IMR-90 (cell line): Measurements from ENCODE around the gene ABHD16A. TPM values are rescaled to one million over a fixed set of nuclear protein-coding genes. Genes with fewer than 3 reads are reported as not detected.

Experiments
- ATAC-seq: fragments of 200-7000 bp; cut with Tn5 transposase; 2 replicates; pipeline ENCODE4 v1.9.1; 2020; ENCODE audit warnings: low read depth, mild to moderate bottlenecking, moderate library complexity
- BruUV-seq: library from RNA; stranded (reverse); fragments of 400-500 nt; replicated peaks from 2 replicates; lab custom pipeline; 2021; lab: Mats Ljungman, UMichigan
- CTCF ChIA-PET: fragments of 300-600 bp; formaldehyde crosslinking; extraction: SDS; loops from one replicate; lab custom pipeline; 2021; ENCODE audit warnings: antibody characterized with exemption; lab: Yijun Ruan, JAX
- POLR2A ChIA-PET: fragments of 300-600 bp; sonication (Branson Sonifier 250); formaldehyde crosslinking; loops from one replicate; lab custom pipeline; 2022; ENCODE audit warnings: antibody characterized with exemption; ENCODE audit not compliant: unreplicated experiment; lab: Charles Lee
- DNase-seq: peaks from one replicate; pipeline ENCODE4 v3.0.0; 2013
- H2AFZ ChIP-seq: replicated peaks from 2 replicates; pipeline ENCODE3; 2013; ENCODE audit warnings: low read length, mild to moderate bottlenecking; ENCODE audit not compliant: poor library complexity
- H2AK5ac ChIP-seq: 2 replicates; pipeline ENCODE4 v1.6.1; 2013; ENCODE audit warnings: low read depth, low read length, inconsistent platforms
- H2AK9ac ChIP-seq: replicated peaks from 2 replicates; pipeline ENCODE3; 2013; ENCODE audit warnings: mild to moderate bottlenecking, low read depth, low read length, moderate library complexity; ENCODE audit not compliant: poor library complexity
- H2BK120ac ChIP-seq: 2 replicates; pipeline ENCODE4 v1.6.1; 2013; ENCODE audit warnings: low read depth, low read length, inconsistent platforms
- H2BK15ac ChIP-seq: 3 replicates; pipeline ENCODE4 v1.6.1; 2013; ENCODE audit warnings: low read depth, low read length, inconsistent platforms
- H2BK20ac ChIP-seq: 2 replicates; pipeline ENCODE4 v1.6.1; 2013; ENCODE audit warnings: low read depth, mild to moderate bottlenecking, inconsistent platforms, low read length, moderate library complexity
- H2BK5ac ChIP-seq: 2 replicates; pipeline ENCODE4 v1.6.1; 2013; ENCODE audit warnings: mild to moderate bottlenecking, low read depth, low read length, inconsistent platforms; ENCODE audit not compliant: poor library complexity, severe bottlenecking
- H3K14ac ChIP-seq: replicated peaks from 2 replicates; pipeline ENCODE4 v1.6.1; 2013; ENCODE audit warnings: low read depth, low read length, inconsistent platforms
- H3K18ac ChIP-seq: 2 replicates; pipeline ENCODE4 v1.6.1; 2013; ENCODE audit warnings: low read depth, low read length, control low read depth
- H3K23ac ChIP-seq: 2 replicates; pipeline ENCODE4 v1.6.1; 2013; ENCODE audit warnings: low read depth, low read length, inconsistent platforms
- H3K27ac ChIP-seq: 2 replicates; pipeline ENCODE4 v1.5.1; 2013; ENCODE audit warnings: mild to moderate bottlenecking, control low read depth, low read length; ENCODE audit not compliant: insufficient read depth
- H3K27me3 ChIP-seq: 2 replicates; pipeline ENCODE4 v1.6.1; 2013; ENCODE audit warnings: low read length; ENCODE audit not compliant: control insufficient read depth, insufficient read depth
- H3K36me3 ChIP-seq: 2 replicates; pipeline ENCODE4 v1.6.1; 2013; ENCODE audit warnings: low read length, mixed read lengths; ENCODE audit not compliant: control insufficient read depth, insufficient read depth
- H3K4ac ChIP-seq: 2 replicates; pipeline ENCODE4 v1.6.1; 2013; ENCODE audit warnings: low read depth, low read length, inconsistent platforms
- H3K4me1 ChIP-seq: 2 replicates; pipeline ENCODE4 v1.6.1; 2013; ENCODE audit warnings: low read length, mixed read lengths; ENCODE audit not compliant: control insufficient read depth, insufficient read depth
- H3K4me2 ChIP-seq: 2 replicates; pipeline ENCODE4 v1.6.1; 2013; ENCODE audit warnings: low read depth, mild to moderate bottlenecking, control low read depth, low read length, moderate library complexity
- H3K4me3 ChIP-seq: 2 replicates; pipeline ENCODE4 v1.5.1; 2013; ENCODE audit warnings: low read depth, mild to moderate bottlenecking, control low read depth, low read length, moderate library complexity; ENCODE audit not compliant: insufficient read depth
- H3K56ac ChIP-seq: 2 replicates; pipeline ENCODE4 v1.6.1; 2013; ENCODE audit warnings: low read length, inconsistent platforms; ENCODE audit not compliant: insufficient read depth; ENCODE audit errors: extremely low read depth
- H3K79me1 ChIP-seq, 2 experiments: 2 replicates each; pipeline ENCODE4 v1.6.1; 2013; ENCODE audit warnings: low read length in 2 of 2, inconsistent platforms in 1 of 2, low read depth in 1 of 2
- H3K9ac ChIP-seq: 2 replicates; pipeline ENCODE4 v1.6.1; 2013; ENCODE audit warnings: low read depth, low read length, control low read depth
- H3K9me1 ChIP-seq: 2 replicates; pipeline ENCODE4 v1.6.1; 2013; ENCODE audit warnings: low read length, inconsistent platforms; ENCODE audit not compliant: insufficient read depth
- H3K9me3 ChIP-seq: 2 replicates; pipeline ENCODE4 v1.6.1; 2013; ENCODE audit warnings: low read length; ENCODE audit not compliant: control insufficient read depth, insufficient read depth
- H4K20me1 ChIP-seq: 2 replicates; pipeline ENCODE4 v1.6.1; 2013; ENCODE audit warnings: low read length, inconsistent platforms; ENCODE audit not compliant: insufficient read depth
- H4K5ac ChIP-seq: 2 replicates; pipeline ENCODE4 v1.6.1; 2013; ENCODE audit warnings: mild to moderate bottlenecking, low read depth, low read length, control low read depth
- H4K8ac ChIP-seq, 2 experiments: 2 replicates each; pipeline ENCODE4 v1.6.1; 2013; ENCODE audit warnings: low read depth in 2 of 2, low read length in 2 of 2, control low read depth in 1 of 2, inconsistent platforms in 1 of 2
- H4K91ac ChIP-seq: 2 replicates; pipeline ENCODE4 v1.6.1; 2013; ENCODE audit warnings: low read depth, low read length, inconsistent platforms; ENCODE audit not compliant: insufficient read depth
- BHLHE40 ChIP-seq: fragments of 150-350 bp; IDR thresholded peaks from 2 replicates; pipeline ENCODE4 v1.6.1; 2016; ENCODE audit warnings: mild to moderate bottlenecking, low read depth, low read length
- CEBPB ChIP-seq: IDR thresholded peaks from 2 replicates; pipeline ENCODE4 v1.6.1; 2012; ENCODE audit warnings: low read depth, low read length, improper control_type of control experiment
- CHD1 ChIP-seq: IDR thresholded peaks from 2 replicates; pipeline ENCODE4 v1.6.1; 2012; ENCODE audit warnings: low read depth, low read length, improper control_type of control experiment
- CTCF ChIP-seq: conservative IDR thresholded peaks from 2 replicates; pipeline ENCODE4 v1.5.1; 2012; ENCODE audit warnings: mild to moderate bottlenecking, low read depth, low read length, improper control_type of control experiment
- ELK1 ChIP-seq: fragments of 150-350 bp; IDR thresholded peaks from 2 replicates; pipeline ENCODE4 v1.6.1; 2016; ENCODE audit warnings: low read depth, mild to moderate bottlenecking, low read length, moderate library complexity, borderline replicate concordance
- FOS ChIP-seq: fragments of 150-350 bp; IDR thresholded peaks from 2 replicates; pipeline ENCODE4 v1.6.1; 2016; ENCODE audit warnings: low read depth, low read length
- MAFK ChIP-seq: IDR thresholded peaks from 2 replicates; pipeline ENCODE4 v1.6.1; 2012; ENCODE audit warnings: low read depth, low read length, improper control_type of control experiment
- MAZ ChIP-seq: IDR thresholded peaks from 2 replicates; pipeline ENCODE4 v1.6.1; 2012; ENCODE audit warnings: low read depth, mild to moderate bottlenecking, low read length, improper control_type of control experiment, moderate library complexity, borderline replicate concordance
- MXI1 ChIP-seq: IDR thresholded peaks from 2 replicates; pipeline ENCODE4 v1.6.1; 2012; ENCODE audit warnings: low read depth, mild to moderate bottlenecking, low read length, moderate library complexity, borderline replicate concordance
- NFE2L2 ChIP-seq: fragments of 150-350 bp; IDR thresholded peaks from 2 replicates; pipeline ENCODE4 v1.6.1; 2016; ENCODE audit warnings: low read depth, mild to moderate bottlenecking, low read length
- POLR2A ChIP-seq: IDR thresholded peaks from 2 replicates; pipeline ENCODE4 v1.6.1; 2012; ENCODE audit warnings: mild to moderate bottlenecking, low read depth, low read length
- RAD21 ChIP-seq: IDR thresholded peaks from 2 replicates; pipeline ENCODE4 v1.6.1; 2012; ENCODE audit warnings: low read length, improper control_type of control experiment
- RCOR1 ChIP-seq: IDR thresholded peaks from 2 replicates; pipeline ENCODE4 v1.6.1; 2012; ENCODE audit warnings: mild to moderate bottlenecking, low read length, improper control_type of control experiment; ENCODE audit not compliant: insufficient replicate concordance
- RFX5 ChIP-seq: IDR thresholded peaks from 2 replicates; pipeline ENCODE4 v1.8.0; 2012; ENCODE audit warnings: low read depth, mild to moderate bottlenecking, low read length, moderate library complexity
- SMC3 ChIP-seq: fragments of 150-350 bp; IDR thresholded peaks from 2 replicates; pipeline ENCODE4 v1.6.1; 2016; ENCODE audit warnings: low read depth, mild to moderate bottlenecking, antibody characterized with exemption, low read length, moderate library complexity
- USF2 ChIP-seq: fragments of 150-350 bp; IDR thresholded peaks from 2 replicates; pipeline ENCODE4 v1.6.1; 2017; ENCODE audit warnings: mild to moderate bottlenecking, antibody characterized with exemption, low read length, low read depth
- WGBS, 2 experiments: methylation state at CpG; one replicate each; pipeline versions ENCODE4 v1.1.5 to v1.1.7; 2013; ENCODE audit warnings: missing lambda C conversion rate in 2 of 2; ENCODE audit not compliant: insufficient read length in 1 of 2; ENCODE audit errors: extremely low coverage in 2 of 2; 5-methylcytosine and 5-hydroxymethylcytosine counted together
- dilution Hi-C: fragments of 300-500 bp; cut with HindIII; formaldehyde crosslinking; loops from one replicate; pipeline ENCODE4 v1.14.3; 2018; ENCODE audit warnings: low sequenced_read_pairs; ENCODE audit not compliant: unreplicated experiment
- in situ Hi-C: fragments of 300-500 bp; cut with MboI; formaldehyde crosslinking; loops from 3 replicates; pipeline ENCODE4 v1.14.3; 2019; ENCODE audit warnings: low sequenced_read_pairs, inconsistent platforms, mixed read lengths
- intact Hi-C: fragments of 100-400 bp; cut with micrococcal nuclease; formaldehyde crosslinking; loops from 2 replicates; pipeline ENCODE4 v1.10.0; 2022
- polyA plus RNA-seq, 3 experiments: library from polyadenylated mRNA; depleted of rRNA; stranded (reverse); fragments of >200 nt; gene quantifications; 2 replicates each; pipeline ENCODE4 v1.2.3, GENCODE V29; 2012; ENCODE audit warnings: low replicate concordance in 1 of 3
- total RNA-seq: library from RNA; depleted of rRNA; stranded (reverse); fragments of >200 nt; gene quantifications from 2 replicates; pipeline ENCODE4 v1.2.3, GENCODE V29; 2012

Gene ABHD16A
- total and polyA plus RNA-seq, 2 of the 4 experiments (the other 2 are of a cell fraction), result 31.5 to 35.1 TPM

- H4K20me1 ChIP-seq, result no peaks in the 10 kb centered on the region
- no peak overlapping the region for H4K5ac ChIP-seq
- no peak overlapping the region for H2BK15ac ChIP-seq
- H4K91ac ChIP-seq, result no peak overlapping the region
- no peaks in the 10 kb centered on the region for H3K4me1 ChIP-seq
- intact Hi-C loops (no loop called here), dilution Hi-C loops (no loop called here), in situ Hi-C loops (no loop called here)
- ChIA-PET CTCF (no interaction called here), POLR2A (no interaction called here)
- H3K79me1 ChIP-seq, result no peaks in the 10 kb centered on the region
- no peaks in the 10 kb centered on the region for H3K9me3 ChIP-seq
- no peak overlapping the region for H3K4me3 ChIP-seq
- no peak overlapping the region for H3K27ac ChIP-seq
- H3K4me2 ChIP-seq, result no peak overlapping the region
- ATAC-seq, result no peak
- peaks cover 23% of the 10 kb centered on the region for H3K27me3 ChIP-seq
- DNase-seq, result no peak
- H2BK120ac ChIP-seq, result no peak overlapping the region
- H2BK5ac ChIP-seq, result no peak overlapping the region
- no peak overlapping the region for H4K8ac ChIP-seq
- H2BK20ac ChIP-seq, result no peak overlapping the region
- H3K18ac ChIP-seq, result no peak overlapping the region
- no peak overlapping the region for H3K4ac ChIP-seq
- H2AK5ac ChIP-seq, result no peak overlapping the region
- H3K36me3 ChIP-seq, result no peaks in the 10 kb centered on the region
- peaks cover 4% of the 10 kb centered on the region; the same call in 1 of the 2 replicates for H3K9me1 ChIP-seq
- H3K9ac ChIP-seq, result no peak overlapping the region
- peak overlapping the region; percentile 13 for H2AFZ ChIP-seq
- no peak overlapping the region for H3K56ac ChIP-seq
- H3K23ac ChIP-seq, result no peak overlapping the region
- no TSS peak for BruUV-seq
- 30% methylated on average over 2 of the region's 10 CpGs; no CpG with 5 or more reads in 1 of the 2 experiments for WGBS, 2 experiments
- H3K14ac ChIP-seq, result no peak overlapping the region
- H2AK9ac ChIP-seq, result no peak overlapping the region
- TF ChIP-seq POLR2A (no peak), CTCF (no peak), MAFK (no peak), MXI1 (no peak), MAZ (no peak), BHLHE40 (no peak), NFE2L2 (no peak), USF2 (no peak), RFX5 (no peak), RCOR1 (no peak), CEBPB (no peak), CHD1 (no peak), RAD21 (no peak), FOS (no peak), SMC3 (no peak), ELK1 (no peak)
Observed at GRCh38 chr6:31717499-31718222, 14.5 kb upstream of the ABHD16A start.
